Mesenchymal stem cell (in vitro differentiated cells and primary cell): ENCODE results near the gene THEM5. TPM values are rescaled to one million over a fixed set of nuclear protein-coding genes. Genes with fewer than 3 reads are reported as not detected.
"Not testable (repeated sequence)": the region's sequence is repeated elsewhere in the genome, so short reads cannot be mapped to it uniquely, and the experiment has no call there.

Source experiments
- DNase-seq: peaks from one replicate; pipeline ENCODE4 v3.0.0-alpha.2; 2013
- H2AFZ ChIP-seq: one replicate; pipeline ENCODE4 v1.6.1; 2013; ENCODE audit warnings: low read depth, mild to moderate bottlenecking, control low read depth, inconsistent platforms, low read length, moderate library complexity
- H2AK5ac ChIP-seq: 2 replicates; pipeline ENCODE4 v1.6.1; 2013; ENCODE audit warnings: low read length, moderate library complexity, mild to moderate bottlenecking, inconsistent platforms; ENCODE audit not compliant: severe bottlenecking
- H2BK120ac ChIP-seq: one replicate; pipeline ENCODE4 v1.6.1; 2013; ENCODE audit warnings: low read depth, mild to moderate bottlenecking, inconsistent platforms, low read length, moderate library complexity
- H2BK12ac ChIP-seq, 2 experiments: one replicate each; pipeline ENCODE4 v1.6.1; 2013; ENCODE audit warnings: inconsistent platforms in 2 of 2, low read length in 2 of 2, mild to moderate bottlenecking in 2 of 2, moderate library complexity in 2 of 2, control low read depth in 1 of 2
- H2BK15ac ChIP-seq: one replicate; pipeline ENCODE4 v1.6.1; 2013; ENCODE audit warnings: mild to moderate bottlenecking, low read depth, inconsistent platforms; ENCODE audit not compliant: poor library complexity, severe bottlenecking
- H2BK5ac ChIP-seq: 2 replicates; pipeline ENCODE4 v1.6.1; 2013; ENCODE audit warnings: low read depth, mild to moderate bottlenecking, low read length, control low read depth, inconsistent platforms; ENCODE audit not compliant: poor library complexity, severe bottlenecking
- H3K14ac ChIP-seq, 2 experiments: one replicate each; pipeline ENCODE4 v1.6.1; 2013; ENCODE audit warnings: inconsistent platforms in 2 of 2, low read length in 2 of 2, control low read depth in 1 of 2, mild to moderate bottlenecking in 1 of 2, moderate library complexity in 1 of 2
- H3K18ac ChIP-seq, 2 experiments: one replicate each; pipeline ENCODE4 v1.6.1; 2013; ENCODE audit warnings: inconsistent platforms in 2 of 2, low read length in 2 of 2, control low read depth in 1 of 2, low read depth in 1 of 2, mild to moderate bottlenecking in 1 of 2
- H3K23ac ChIP-seq, 2 experiments: one replicate each; pipeline ENCODE4 v1.6.1; 2013; ENCODE audit warnings: inconsistent platforms in 2 of 2, low read length in 2 of 2, mild to moderate bottlenecking in 2 of 2, moderate library complexity in 2 of 2, control low read depth in 1 of 2
- H3K27ac ChIP-seq: 2 replicates; pipeline ENCODE4 v1.5.1; 2013; ENCODE audit warnings: mild to moderate bottlenecking, moderate library complexity, low read length, control low read depth, inconsistent platforms; ENCODE audit not compliant: poor library complexity, severe bottlenecking
- H3K27me3 ChIP-seq, 2 experiments: 2 replicates each; pipeline versions ENCODE4 v1.6.1 to v1.7.0; 2013; ENCODE audit warnings: low read length in 2 of 2, mild to moderate bottlenecking in 2 of 2, moderate library complexity in 2 of 2, control low read depth in 1 of 2, inconsistent platforms in 1 of 2; ENCODE audit not compliant: control insufficient read depth in 1 of 2, insufficient read depth in 1 of 2
- H3K36me3 ChIP-seq, 2 experiments: 2 replicates each; pipeline versions ENCODE4 v1.6.1 to v1.7.0; 2013; ENCODE audit warnings: low read length in 2 of 2, control low read depth in 1 of 2, inconsistent platforms in 1 of 2, low read depth in 1 of 2, mild to moderate bottlenecking in 1 of 2; ENCODE audit not compliant: insufficient read depth in 2 of 2, control insufficient read depth in 1 of 2
- H3K4ac ChIP-seq, 2 experiments: one replicate each; pipeline ENCODE4 v1.6.1; 2013; ENCODE audit warnings: inconsistent platforms in 2 of 2, low read length in 2 of 2, mild to moderate bottlenecking in 2 of 2, moderate library complexity in 2 of 2, control low read depth in 1 of 2, low read depth in 1 of 2
- H3K4me1 ChIP-seq: 2 replicates; pipeline ENCODE4 v1.6.1; 2013; ENCODE audit warnings: low read depth, low read length, control low read depth; ENCODE audit not compliant: control insufficient read depth, insufficient read depth
- H3K4me2 ChIP-seq: 2 replicates; pipeline ENCODE4 v1.6.1; 2013; ENCODE audit warnings: low read length, mild to moderate bottlenecking, inconsistent platforms; ENCODE audit not compliant: poor library complexity, severe bottlenecking
- H3K4me3 ChIP-seq, 2 experiments: 2 replicates each; pipeline versions ENCODE4 v1.5.1 to v1.7.0; 2013; ENCODE audit warnings: low read length in 2 of 2, mild to moderate bottlenecking in 2 of 2, control low read depth in 1 of 2, low read depth in 1 of 2; ENCODE audit not compliant: insufficient read depth in 1 of 2
- H3K79me1 ChIP-seq: replicated peaks from 2 replicates; pipeline ENCODE4 v1.6.1; 2013; ENCODE audit warnings: mild to moderate bottlenecking, control low read depth, low read length, inconsistent platforms; ENCODE audit not compliant: poor library complexity, severe bottlenecking
- H3K9ac ChIP-seq: 2 replicates; pipeline ENCODE4 v1.7.0; 2013; ENCODE audit warnings: mild to moderate bottlenecking, low read length, moderate library complexity
- H3K9me3 ChIP-seq: 2 replicates; pipeline ENCODE4 v1.7.0; 2013; ENCODE audit warnings: mild to moderate bottlenecking, low read length; ENCODE audit not compliant: control insufficient read depth
- H4K8ac ChIP-seq: one replicate; pipeline ENCODE4 v1.6.1; 2013; ENCODE audit warnings: inconsistent platforms, mild to moderate bottlenecking, low read length, moderate library complexity
- H4K91ac ChIP-seq: one replicate; pipeline ENCODE4 v1.6.1; 2013; ENCODE audit warnings: mild to moderate bottlenecking, low read length, inconsistent platforms
- WGBS: methylation state at CpG from one replicate; pipeline ENCODE4 v1.1.7; 2013; ENCODE audit warnings: mixed read lengths; 5-methylcytosine and 5-hydroxymethylcytosine counted together
- polyA plus RNA-seq, 2 experiments: library from polyadenylated mRNA; stranded (reverse); fragments of 200-250 nt; gene quantifications; one replicate each; pipeline ENCODE4 v1.2.3, GENCODE V29; 2013

THEM5 gene, protein sequence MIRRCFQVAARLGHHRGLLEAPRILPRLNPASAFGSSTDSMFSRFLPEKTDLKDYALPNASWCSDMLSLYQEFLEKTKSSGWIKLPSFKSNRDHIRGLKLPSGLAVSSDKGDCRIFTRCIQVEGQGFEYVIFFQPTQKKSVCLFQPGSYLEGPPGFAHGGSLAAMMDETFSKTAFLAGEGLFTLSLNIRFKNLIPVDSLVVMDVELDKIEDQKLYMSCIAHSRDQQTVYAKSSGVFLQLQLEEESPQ
- not detected for polyA plus RNA-seq (2013, experiment 1 of 2)
- polyA plus RNA-seq (2013, experiment 2 of 2), result not detected

DNA sequence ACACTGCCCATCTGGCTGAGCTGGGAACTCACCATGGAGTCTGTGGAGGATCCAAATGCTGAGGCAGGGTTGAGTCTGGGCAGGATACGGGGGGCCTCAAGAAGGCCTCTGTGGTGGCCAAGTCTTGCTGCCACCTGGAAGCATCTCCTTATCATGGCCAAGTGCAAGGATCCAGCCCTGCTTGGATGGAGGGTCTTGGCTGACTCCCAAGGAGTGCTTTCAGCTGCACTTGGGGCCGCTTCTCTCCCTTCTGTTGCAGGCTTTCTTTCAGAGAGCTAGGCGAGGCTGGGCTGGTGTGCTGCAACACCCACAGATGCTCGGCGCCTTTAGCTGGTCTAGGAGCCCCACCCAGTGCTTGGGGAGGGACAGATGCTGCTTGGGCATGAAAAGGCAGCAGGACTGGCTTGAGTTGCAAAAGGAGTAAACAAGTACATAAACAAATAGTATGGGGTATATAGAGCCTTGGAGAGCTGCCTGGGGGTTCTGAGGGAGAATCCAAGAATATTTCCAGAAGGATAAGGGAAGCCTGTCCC lies at the start of gene THEM5:
TSS of gene THEM5 (minus strand) at position 302 of the 533 bp plus-strand sequence. CDS start at position 155, 147 bp downstream.
- Histone ChIP-seq H4K8ac (no peak within 1 kb of the TSS), H3K27ac (no peak within 1 kb of the TSS), H2BK120ac (no peak within 1 kb of the TSS), H3K9ac (no peak within 1 kb of the TSS), H3K4me2 (no peak within 1 kb of the TSS), H2AK5ac (no peak within 1 kb of the TSS), H3K23ac (no peak within 1 kb of the TSS), H3K36me3 (no peaks in the 10 kb centered on the region), H3K79me1 (no peaks in the 10 kb centered on the region), H3K18ac (no peak within 1 kb of the TSS), H2AFZ (no peak within 1 kb of the TSS), H3K4ac (no peak within 1 kb of the TSS), H3K9me3 (no peaks in the 10 kb centered on the region), H3K4me1 (no peaks in the 10 kb centered on the region), H2BK12ac (no peak within 1 kb of the TSS), H2BK15ac (no peak within 1 kb of the TSS), H2BK5ac (no peak within 1 kb of the TSS), H4K91ac (no peak within 1 kb of the TSS), H3K4me3 (no peak within 1 kb of the TSS), H3K14ac (peak within 1 kb of the TSS in 1 of 2 experiments; percentile 51), H3K27me3 (peaks cover 38 to 41% of the 10 kb centered on the region in 2 experiments)
- WGBS, result 88% methylated on average over 5 of the region's 5 CpGs
- DNase-seq, result no peak

DNA sequence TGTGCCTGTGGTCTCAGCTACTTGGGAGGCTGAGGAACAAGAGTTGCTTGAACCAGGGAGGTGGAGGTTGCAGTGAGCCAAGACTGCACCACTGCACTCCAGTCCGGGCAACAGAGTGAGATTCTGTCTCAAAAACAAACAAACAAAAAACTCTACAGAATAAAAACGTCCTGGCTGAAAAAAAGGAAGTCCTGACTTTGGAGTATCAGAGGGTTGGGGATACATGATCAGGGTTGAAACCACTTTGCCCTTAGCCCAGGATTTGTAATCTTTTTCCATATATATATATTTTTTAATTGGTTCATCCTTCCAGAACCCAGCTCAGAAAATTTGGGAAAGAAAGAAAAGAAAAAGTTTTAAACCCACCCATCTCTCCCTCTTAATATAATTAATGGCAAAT lies 49.3 kb upstream of the THEM5 start:
- Histone ChIP-seq H3K23ac (no peak overlapping the region), H3K18ac (no peak overlapping the region), H2BK15ac (no peak overlapping the region), H3K79me1 (peaks cover 25% of the 10 kb centered on the region), H3K36me3 (peaks cover 14 to 15% of the 10 kb centered on the region in 2 experiments), H2AFZ (no peak overlapping the region), H2BK12ac (no peak overlapping the region), H3K27ac (no peak overlapping the region), H2BK120ac (no peak overlapping the region), H2AK5ac (no peak overlapping the region), H2BK5ac (no peak overlapping the region), H4K8ac (no peak overlapping the region), H3K9me3 (peaks cover 17% of the 10 kb centered on the region), H3K9ac (no peak overlapping the region), H3K4me1 (peaks cover 12% of the 10 kb centered on the region), H3K4ac (no peak overlapping the region), H3K4me3 (no peak overlapping the region), H4K91ac (no peak overlapping the region), H3K27me3 (no peaks in the 10 kb centered on the region), H3K14ac (no peak overlapping the region), H3K4me2 (no peak overlapping the region)
- DNase-seq, result no peak
- no CpG with 5 or more reads among the region's 2 CpGs for WGBS

GRCh38 chr1:151900804-151901203 lies 47.3 kb upstream of the THEM5 start:
- not testable (repeated sequence) for H3K36me3 ChIP-seq, H3K4me3 ChIP-seq, H4K91ac ChIP-seq, H3K18ac ChIP-seq, H3K4me1 ChIP-seq, H2AK5ac ChIP-seq, DNase-seq, H2BK120ac ChIP-seq, H3K27me3 ChIP-seq, H3K14ac ChIP-seq, H3K4me2 ChIP-seq, H3K4ac ChIP-seq, H3K9ac ChIP-seq, H2BK5ac ChIP-seq, H4K8ac ChIP-seq, H2AFZ ChIP-seq, H2BK15ac ChIP-seq, H2BK12ac ChIP-seq, H3K27ac ChIP-seq, H3K23ac ChIP-seq
- WGBS, result 93% methylated on average over 3 of the region's 3 CpGs
- Histone ChIP-seq H3K9me3 (peaks cover 17% of the 10 kb centered on the region), H3K79me1 (peaks cover 28% of the 10 kb centered on the region)

DNA sequence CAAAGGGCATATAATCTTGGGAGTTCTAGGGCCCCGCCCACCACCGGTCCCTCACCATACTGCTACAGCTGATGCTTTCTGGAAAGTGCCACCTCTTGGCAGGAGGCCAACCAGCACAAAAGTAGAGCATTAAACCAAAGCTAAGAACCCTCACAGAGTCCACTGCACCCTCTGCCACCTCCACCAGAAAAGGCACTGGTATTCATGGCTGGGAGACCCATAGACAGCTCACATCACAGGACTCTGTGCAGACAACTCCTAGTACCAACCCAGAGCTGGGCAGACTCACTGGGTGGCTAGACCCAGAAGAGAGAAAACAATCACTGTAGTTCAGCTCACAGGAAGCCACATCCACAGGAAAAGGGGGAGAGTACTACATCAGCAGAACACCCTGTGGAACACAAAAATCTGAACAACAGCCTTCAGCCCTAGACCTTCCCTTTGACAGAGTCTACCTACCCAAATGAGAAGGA lies 45.0 kb upstream of the THEM5 start:
- H2BK15ac ChIP-seq, result no peak overlapping the region
- H3K36me3 ChIP-seq, result peaks cover 0 to 28% of the 10 kb centered on the region in 2 experiments
- no peak overlapping the region for H3K4ac ChIP-seq
- H3K9ac ChIP-seq, result no peak overlapping the region
- no peak overlapping the region for H2BK5ac ChIP-seq
- no peak overlapping the region for H3K14ac ChIP-seq
- no peak overlapping the region for H3K27ac ChIP-seq
- no peak overlapping the region for H2AK5ac ChIP-seq
- H3K23ac ChIP-seq, result no peak overlapping the region
- peaks cover 6% of the 10 kb centered on the region for H3K4me1 ChIP-seq
- no peak overlapping the region for H2BK12ac ChIP-seq
- H3K79me1 ChIP-seq, result peaks cover 27% of the 10 kb centered on the region
- no peak overlapping the region for H3K4me3 ChIP-seq
- no peaks in the 10 kb centered on the region for H3K27me3 ChIP-seq
- H4K8ac ChIP-seq, result peak overlapping the region; percentile 55
- H3K18ac ChIP-seq, result no peak overlapping the region
- no peak overlapping the region for H3K4me2 ChIP-seq
- no peak overlapping the region for H2BK120ac ChIP-seq
- H4K91ac ChIP-seq, result no peak overlapping the region
- WGBS, result 88% methylated on average over 2 of the region's 2 CpGs
- DNase-seq, result no peak
- H2AFZ ChIP-seq, result no peak overlapping the region
- peaks cover 17% of the 10 kb centered on the region for H3K9me3 ChIP-seq
